Activated CD4-positive, alpha-beta memory T cell treated with anti-CD3 and anti-CD28 coated beads for 36 hours (primary cell): Measurements from ENCODE around the gene MET. TPM values are rescaled to one million over a fixed set of nuclear protein-coding genes. Genes with fewer than 3 reads are reported as not detected.
"Not testable (repeated sequence)": the region's sequence is repeated elsewhere in the genome, so short reads cannot be mapped to it uniquely, and the experiment has no call there.

Experiments used
- CTCF ChIA-PET: fragments of 350-600 bp; sonication (Branson Sonifier 250); formaldehyde crosslinking; loops from one replicate; lab custom pipeline; 2021; ENCODE audit warnings: antibody characterized with exemption, inconsistent platforms; lab: Charles Lee
- POLR2A ChIA-PET: fragments of 350-600 bp; sonication (Branson Sonifier 250); formaldehyde crosslinking; loops from one replicate; lab custom pipeline; 2021; ENCODE audit warnings: antibody characterized with exemption; lab: Charles Lee
- DNase-seq: peaks from one replicate; pipeline ENCODE4 v3.0.0-alpha.2; 2020
- H3K27ac Mint-ChIP-seq: one replicate; pipeline ENCODE4 v1.8.0; 2021; ENCODE audit warnings: mixed read lengths
- H3K27me3 Mint-ChIP-seq: one replicate; pipeline ENCODE4 v1.8.0; 2021; ENCODE audit warnings: mixed read lengths
- H3K36me3 Mint-ChIP-seq: one replicate; pipeline ENCODE4 v1.8.0; 2021; ENCODE audit warnings: mixed read lengths
- H3K4me1 Mint-ChIP-seq: one replicate; pipeline ENCODE4 v1.8.0; 2021; ENCODE audit warnings: low read depth, mixed read lengths
- H3K4me3 Mint-ChIP-seq: one replicate; pipeline ENCODE4 v1.8.0; 2021; ENCODE audit warnings: mild to moderate bottlenecking, mixed read lengths
- H3K9me3 Mint-ChIP-seq: one replicate; pipeline ENCODE4 v1.8.0; 2021; ENCODE audit warnings: mixed read lengths
- intact Hi-C: fragments of 100-400 bp; cut with micrococcal nuclease; formaldehyde crosslinking; loops from one replicate; pipeline ENCODE4 v1.15.1; 2023
- total RNA-seq, 2 experiments: library from RNA; stranded (reverse); gene quantifications; one replicate each; pipeline ENCODE4 v1.2.3, GENCODE V29; 2021

The MET gene
- total RNA-seq, 2 experiments from 2014 or later, result 1.4 to 1.8 TPM

DNA sequence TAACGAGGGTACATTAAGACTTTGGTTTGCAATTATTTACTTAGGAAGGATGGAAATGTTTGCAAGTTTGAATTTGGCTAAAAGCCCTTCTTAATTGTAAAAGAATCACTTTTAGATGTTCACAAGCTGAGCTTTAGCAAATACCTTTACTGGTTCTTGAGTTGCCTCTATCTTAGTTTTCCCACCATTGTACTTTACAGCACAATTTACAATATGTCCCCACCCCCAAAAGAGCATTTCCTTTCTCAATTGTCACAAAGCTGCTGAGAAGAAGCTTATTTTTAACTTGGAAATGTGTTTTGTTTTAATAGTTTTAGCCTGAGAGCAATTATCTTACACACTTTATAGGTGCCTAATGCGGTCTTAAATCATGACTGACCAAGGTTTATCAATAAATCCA, 81.1 kb downstream of the MET start:
- ChIA-PET CTCF (interaction anchor here (1.4 kb wide), 1 partner anchor 19 kb away, joined by 4 read pairs; no protein-coding TSS in a partner anchor), POLR2A (no interaction called here)
- H3K4me1 Mint-ChIP-seq, result no peaks in the 10 kb centered on the region
- intact Hi-C loops, result no loop called here
- no peak overlapping the region for H3K27ac Mint-ChIP-seq
- H3K27me3 Mint-ChIP-seq, result peaks cover 2% of the 10 kb centered on the region
- H3K4me3 Mint-ChIP-seq, result no peak overlapping the region
- no peak for DNase-seq
- H3K9me3 Mint-ChIP-seq, result peaks cover 6% of the 10 kb centered on the region
- H3K36me3 Mint-ChIP-seq, result no peaks in the 10 kb centered on the region

DNA sequence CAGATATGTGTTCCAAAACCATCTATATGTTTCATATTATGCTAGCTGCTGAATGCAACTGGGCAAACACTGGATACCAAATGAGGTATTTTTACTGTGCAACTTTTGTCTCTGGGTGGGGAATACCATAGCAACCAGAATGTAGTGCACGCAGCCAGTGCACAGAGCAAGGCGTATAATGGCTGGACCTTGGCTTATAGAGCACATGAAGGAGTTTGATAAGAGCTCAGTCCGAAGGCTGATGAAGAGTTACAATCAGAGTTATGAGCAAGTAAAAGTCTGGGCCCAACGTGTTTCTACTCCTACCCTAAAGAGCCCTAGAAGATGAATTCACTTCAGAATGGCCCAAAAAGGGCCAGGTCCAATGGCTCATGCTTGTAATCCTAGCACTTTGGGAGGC, 82.2 kb downstream of the MET start:
- Mint-ChIP-seq H3K27me3 (peaks cover 2% of the 10 kb centered on the region), H3K9me3 (peaks cover 6% of the 10 kb centered on the region), H3K4me1 (no peaks in the 10 kb centered on the region), H3K27ac (no peak overlapping the region), H3K4me3 (no peak overlapping the region), H3K36me3 (no peaks in the 10 kb centered on the region)
- CTCF ChIA-PET, result no interaction called here
- DNase-seq, result no peak
- POLR2A ChIA-PET, result no interaction called here
- intact Hi-C loops, result no loop called here

GRCh38 chr7:116757283-116757682, 85.3 kb downstream of the MET start:
- intact Hi-C loops, result no loop called here
- peaks cover 4% of the 10 kb centered on the region for H3K27me3 Mint-ChIP-seq
- no peak overlapping the region for H3K4me3 Mint-ChIP-seq
- no peaks in the 10 kb centered on the region for H3K36me3 Mint-ChIP-seq
- POLR2A ChIA-PET, result no interaction called here
- no peaks in the 10 kb centered on the region for H3K4me1 Mint-ChIP-seq
- CTCF ChIA-PET, result no interaction called here
- H3K9me3 Mint-ChIP-seq, result no peaks in the 10 kb centered on the region
- H3K27ac Mint-ChIP-seq, result no peak overlapping the region
- no peak for DNase-seq

- intact Hi-C loops, POLR2A ChIA-PET, H3K4me1 Mint-ChIP-seq, H3K27me3 Mint-ChIP-seq, H3K4me3 Mint-ChIP-seq, DNase-seq, H3K27ac Mint-ChIP-seq, H3K9me3 Mint-ChIP-seq, H3K36me3 Mint-ChIP-seq: not testable (repeated sequence)
- CTCF ChIA-PET, result interaction anchor here (0.6 kb wide), 1 partner anchor 263 kb away, joined by 3 read pairs; no protein-coding TSS in a partner anchor
These were observed 87.6 kb downstream of the MET start for GRCh38 chr7:116759642-116760041.

DNA sequence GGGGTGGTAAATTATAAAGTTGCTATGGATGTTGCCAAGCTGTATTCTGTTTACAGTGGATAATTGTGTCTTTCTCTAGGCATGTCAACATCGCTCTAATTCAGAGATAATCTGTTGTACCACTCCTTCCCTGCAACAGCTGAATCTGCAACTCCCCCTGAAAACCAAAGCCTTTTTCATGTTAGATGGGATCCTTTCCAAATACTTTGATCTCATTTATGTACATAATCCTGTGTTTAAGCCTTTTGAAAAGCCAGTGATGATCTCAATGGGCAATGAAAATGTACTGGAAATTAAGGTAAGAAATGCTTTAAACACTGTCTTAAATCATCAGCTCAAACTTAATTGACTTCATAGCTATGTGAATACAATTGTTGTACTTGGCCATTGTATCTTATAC, 91.0 kb downstream of the MET start:
- Mint-ChIP-seq H3K4me3 (no peak overlapping the region), H3K27ac (no peak overlapping the region), H3K9me3 (no peaks in the 10 kb centered on the region), H3K36me3 (no peaks in the 10 kb centered on the region), H3K4me1 (no peaks in the 10 kb centered on the region), H3K27me3 (peaks cover 5% of the 10 kb centered on the region)
- POLR2A ChIA-PET, result no interaction called here
- intact Hi-C loops, result no loop called here
- CTCF ChIA-PET, result interaction anchor here (1.2 kb wide), 1 partner anchor 37 kb away, joined by 3 read pairs; no protein-coding TSS in a partner anchor
- no peak for DNase-seq

DNA sequence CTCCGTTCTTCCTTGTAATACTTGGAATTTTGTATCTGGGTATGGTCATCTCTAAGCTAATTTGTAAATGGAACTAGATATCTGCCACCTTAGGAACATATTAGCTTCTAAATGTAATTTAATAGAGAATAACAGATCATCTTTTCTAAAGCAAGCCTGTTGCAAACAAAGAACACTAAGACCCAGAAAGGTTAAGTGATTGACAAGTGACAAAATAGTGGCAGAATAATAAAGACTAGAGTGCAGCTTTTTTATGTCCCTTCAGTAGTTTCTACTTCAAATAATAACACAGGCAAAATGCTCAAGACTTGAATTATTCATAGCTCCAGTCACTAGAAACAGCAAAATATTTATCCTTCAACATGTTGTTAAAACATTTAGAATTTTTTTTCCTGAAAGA, 91.7 kb downstream of the MET start:
- peaks cover 6% of the 10 kb centered on the region for H3K27me3 Mint-ChIP-seq
- CTCF ChIA-PET, result interaction anchor here (1.2 kb wide), 1 partner anchor 38 kb away, joined by 3 read pairs; no protein-coding TSS in a partner anchor
- H3K4me1 Mint-ChIP-seq, result no peaks in the 10 kb centered on the region
- intact Hi-C loops, result no loop called here
- no peak for DNase-seq
- H3K27ac Mint-ChIP-seq, result no peak overlapping the region
- H3K36me3 Mint-ChIP-seq, result no peaks in the 10 kb centered on the region
- H3K4me3 Mint-ChIP-seq, result no peak overlapping the region
- H3K9me3 Mint-ChIP-seq, result no peaks in the 10 kb centered on the region
- POLR2A ChIA-PET, result no interaction called here

- Mint-ChIP-seq H3K36me3 (no peaks in the 10 kb centered on the region), H3K27ac (no peak overlapping the region), H3K4me3 (no peak overlapping the region), H3K4me1 (no peaks in the 10 kb centered on the region), H3K9me3 (no peaks in the 10 kb centered on the region), H3K27me3 (peaks cover 7% of the 10 kb centered on the region)
- POLR2A ChIA-PET, result no interaction called here
- intact Hi-C loops, result no loop called here
- no peak for DNase-seq
- CTCF ChIA-PET, result no interaction called here
These were observed 94.9 kb downstream of the MET start for GRCh38 chr7:116766881-116767280.

DNA sequence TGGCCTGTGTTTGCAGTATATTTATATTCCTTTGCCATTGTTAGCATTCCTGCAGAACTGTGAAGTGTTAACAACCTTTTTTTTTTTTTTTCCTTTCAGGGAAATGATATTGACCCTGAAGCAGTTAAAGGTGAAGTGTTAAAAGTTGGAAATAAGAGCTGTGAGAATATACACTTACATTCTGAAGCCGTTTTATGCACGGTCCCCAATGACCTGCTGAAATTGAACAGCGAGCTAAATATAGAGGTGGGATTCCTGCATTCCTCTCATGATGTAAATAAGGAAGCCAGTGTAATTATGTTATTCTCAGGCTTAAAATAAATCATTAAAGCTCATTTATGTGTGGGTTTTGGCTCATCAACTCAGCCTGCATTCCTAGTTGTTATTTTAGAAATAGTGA, 97.5 kb downstream of the MET start:
- ChIA-PET CTCF (no interaction called here), POLR2A (no interaction called here)
- Mint-ChIP-seq H3K27me3 (peaks cover 25% of the 10 kb centered on the region), H3K4me3 (no peak overlapping the region), H3K9me3 (no peaks in the 10 kb centered on the region), H3K27ac (no peak overlapping the region), H3K4me1 (no peaks in the 10 kb centered on the region), H3K36me3 (no peaks in the 10 kb centered on the region)
- intact Hi-C loops, result no loop called here
- no peak for DNase-seq

DNA sequence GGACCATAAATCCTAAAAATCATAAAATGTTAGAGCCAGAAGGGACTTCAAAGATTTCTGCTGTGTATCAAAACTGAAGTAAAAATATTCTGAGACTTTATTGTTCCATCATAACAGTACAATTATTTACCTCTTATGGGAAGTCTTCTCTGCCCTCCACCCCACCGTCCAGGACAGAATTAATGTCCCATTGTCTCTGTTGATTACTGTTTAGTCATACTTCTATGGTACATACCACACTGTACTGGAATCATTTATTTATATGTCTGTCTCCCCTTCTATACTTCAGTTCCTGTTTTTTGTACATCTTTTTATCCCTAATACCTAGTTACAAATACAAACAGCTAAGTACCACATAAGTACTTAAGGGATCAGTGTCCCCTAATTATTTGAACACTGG, 98.9 kb downstream of the MET start:
- ChIA-PET POLR2A (no interaction called here), CTCF (no interaction called here)
- peaks cover under 1% of the 10 kb centered on the region for H3K4me1 Mint-ChIP-seq
- no peaks in the 10 kb centered on the region for H3K9me3 Mint-ChIP-seq
- peaks cover 27% of the 10 kb centered on the region for H3K27me3 Mint-ChIP-seq
- H3K4me3 Mint-ChIP-seq, result no peak overlapping the region
- H3K36me3 Mint-ChIP-seq, result no peaks in the 10 kb centered on the region
- H3K27ac Mint-ChIP-seq, result no peak overlapping the region
- no peak for DNase-seq
- intact Hi-C loops, result no loop called here

- H3K27me3 Mint-ChIP-seq, result peaks cover 27% of the 10 kb centered on the region
These were observed 99.6 kb downstream of the MET start for GRCh38 chr7:116771640-116772039.

DNA sequence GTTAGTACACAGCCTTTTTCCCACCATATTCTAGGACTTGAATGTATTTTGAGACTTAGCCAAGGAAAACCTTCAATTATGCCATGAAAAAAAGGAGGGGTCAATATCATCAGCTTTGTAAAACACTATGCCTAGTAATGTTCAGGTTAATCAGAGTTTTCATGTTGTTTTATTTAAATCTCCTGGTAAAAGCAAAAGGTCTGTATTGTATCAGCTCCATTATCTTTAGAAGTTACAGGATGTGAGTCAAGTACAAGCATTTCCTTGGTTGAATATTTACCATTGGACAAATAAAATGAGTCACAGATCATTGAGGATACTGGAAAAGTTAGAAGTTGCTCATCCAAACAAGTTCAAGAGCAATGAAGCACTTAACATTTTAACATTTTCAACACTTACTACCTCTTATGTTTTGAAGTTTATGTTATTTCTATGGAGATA, 100.4 kb downstream of the MET start:
- H3K4me3 Mint-ChIP-seq, result no peak overlapping the region
- H3K9me3 Mint-ChIP-seq, result no peaks in the 10 kb centered on the region
- peaks cover 27% of the 10 kb centered on the region for H3K27me3 Mint-ChIP-seq
- H3K27ac Mint-ChIP-seq, result no peak overlapping the region
- no peak for DNase-seq
- POLR2A ChIA-PET, result no interaction called here
- intact Hi-C loops, result no loop called here
- CTCF ChIA-PET, result no interaction called here
- H3K4me1 Mint-ChIP-seq, result peaks cover 9% of the 10 kb centered on the region
- no peaks in the 10 kb centered on the region for H3K36me3 Mint-ChIP-seq

More at GRCh38 chr7:116771640-116772039, 99.6 kb downstream of the MET start:
- Mint-ChIP-seq H3K9me3 (no peaks in the 10 kb centered on the region), H3K4me3 (no peak overlapping the region), H3K36me3 (no peaks in the 10 kb centered on the region), H3K4me1 (peaks cover 7% of the 10 kb centered on the region), H3K27ac (no peak overlapping the region)
- ChIA-PET POLR2A (no interaction called here), CTCF (no interaction called here)
- intact Hi-C loops, result no loop called here
- no peak for DNase-seq

DNA sequence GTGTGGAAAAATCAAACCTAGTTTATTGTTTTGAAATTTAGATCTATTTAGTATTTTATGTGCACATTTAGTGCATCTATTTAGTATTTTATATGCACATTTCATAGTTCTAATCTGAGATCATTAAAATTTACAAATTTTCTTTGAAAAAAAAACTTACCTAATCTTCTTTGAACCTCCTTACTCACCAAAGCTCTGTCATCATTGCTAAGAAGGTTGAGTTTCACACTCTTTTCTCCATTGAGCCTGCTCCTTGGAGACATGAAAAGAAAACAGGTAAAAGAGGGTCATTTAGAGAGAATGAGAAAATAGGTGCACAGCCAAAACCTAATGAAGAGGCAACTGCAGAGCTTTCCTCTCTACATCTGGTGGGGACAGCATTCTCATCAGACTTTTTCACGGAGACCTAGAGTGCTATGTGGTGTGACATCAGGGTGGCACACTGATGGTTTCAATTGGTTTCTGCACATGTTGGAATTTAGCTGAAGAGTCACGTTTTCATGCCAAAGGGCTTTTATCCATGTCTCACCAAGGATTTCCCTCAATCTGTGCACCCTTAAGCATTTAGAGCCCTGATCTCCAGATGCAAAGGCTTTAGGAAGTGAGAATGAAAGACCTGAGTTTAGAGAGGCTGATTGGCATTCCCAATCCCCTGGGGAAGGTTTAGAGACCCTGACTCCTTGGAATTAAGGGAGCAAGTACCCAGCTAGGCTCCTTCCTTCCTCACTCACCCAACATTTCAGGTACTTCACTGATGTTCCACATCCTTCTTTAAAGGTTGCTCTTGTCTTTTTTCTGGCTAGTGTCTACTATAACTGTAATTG, 101.1 kb downstream of the MET start:
- ChIA-PET POLR2A (no interaction called here), CTCF (interaction anchor here (0.6 kb wide), 1 partner anchor 111 kb away, joined by 3 read pairs; no protein-coding TSS in a partner anchor)
- Mint-ChIP-seq H3K4me1 (peaks cover 11% of the 10 kb centered on the region), H3K27ac (no peak overlapping the region), H3K9me3 (no peaks in the 10 kb centered on the region), H3K36me3 (no peaks in the 10 kb centered on the region), H3K4me3 (no peak overlapping the region), H3K27me3 (peaks cover 26% of the 10 kb centered on the region)
- intact Hi-C loops, result no loop called here
- DNase-seq, result no peak

DNA sequence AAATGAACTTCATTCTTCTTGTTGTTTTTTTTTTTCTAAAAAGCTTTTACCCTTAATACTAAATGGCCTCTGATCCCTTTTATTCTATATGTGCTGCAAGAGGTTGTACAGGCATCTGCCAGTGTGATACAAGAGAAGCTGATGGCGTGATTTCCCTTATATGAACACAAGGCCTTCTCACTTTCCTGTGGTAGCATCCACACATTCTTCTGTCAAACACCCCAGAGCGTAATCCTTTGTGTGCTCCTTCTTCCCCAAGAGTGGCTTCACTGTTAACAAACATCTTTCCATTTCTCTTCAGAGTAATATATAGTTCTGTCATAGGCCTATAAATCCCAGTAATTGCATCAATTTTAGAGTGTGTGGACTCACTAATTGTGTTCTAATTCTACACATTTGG, 104.0 kb downstream of the MET start:
- Mint-ChIP-seq H3K27me3 (peaks cover 23% of the 10 kb centered on the region), H3K4me3 (no peak overlapping the region), H3K4me1 (peaks cover 11% of the 10 kb centered on the region), H3K9me3 (no peaks in the 10 kb centered on the region), H3K36me3 (no peaks in the 10 kb centered on the region), H3K27ac (no peak overlapping the region)
- ChIA-PET POLR2A (no interaction called here), CTCF (interaction anchor here (1.2 to 2.2 kb wide), 2 partner anchors 11 to 185 kb away, joined by 4 to 7 read pairs; no protein-coding TSS in a partner anchor)
- intact Hi-C loops, result no loop called here
- DNase-seq, result no peak
